Muscle layer of colon (tissue), 2 donors: ENCODE data around the gene ASF1B.

Experiments used
- H3K27ac ChIP-seq: one replicate; pipeline ENCODE4 v1.7.0; 2013; ENCODE audit warnings: low read depth, mild to moderate bottlenecking, low read length, moderate library complexity
- H3K27me3 ChIP-seq, 2 donors: one replicate each; pipeline ENCODE4 v1.7.0; 2013; ENCODE audit warnings: low read length in 2 of 2, mild to moderate bottlenecking in 2 of 2; ENCODE audit not compliant: insufficient read depth in 2 of 2, control insufficient read depth in 1 of 2
- H3K36me3 ChIP-seq: one replicate; pipeline ENCODE4 v1.7.0; 2013; ENCODE audit warnings: mild to moderate bottlenecking, low read length; ENCODE audit not compliant: insufficient read depth
- H3K4me1 ChIP-seq: one replicate; pipeline ENCODE4 v1.7.0; 2013; ENCODE audit warnings: mild to moderate bottlenecking, low read length; ENCODE audit not compliant: insufficient read depth
- H3K4me3 ChIP-seq, 2 donors: one replicate each; pipeline ENCODE4 v1.7.0; 2013; ENCODE audit warnings: low read length in 2 of 2, low read depth in 1 of 2, mild to moderate bottlenecking in 1 of 2, moderate library complexity in 1 of 2
- H3K9ac ChIP-seq: one replicate; pipeline ENCODE4 v1.7.0; 2013; ENCODE audit warnings: low read length
- H3K9me3 ChIP-seq: one replicate; pipeline ENCODE4 v1.7.0; 2013; ENCODE audit warnings: mild to moderate bottlenecking, low read length
- donor health status: abdominal sarcoma.
- donor health status: Adenocarcinoma of cecum.

The ASF1B gene

DNA sequence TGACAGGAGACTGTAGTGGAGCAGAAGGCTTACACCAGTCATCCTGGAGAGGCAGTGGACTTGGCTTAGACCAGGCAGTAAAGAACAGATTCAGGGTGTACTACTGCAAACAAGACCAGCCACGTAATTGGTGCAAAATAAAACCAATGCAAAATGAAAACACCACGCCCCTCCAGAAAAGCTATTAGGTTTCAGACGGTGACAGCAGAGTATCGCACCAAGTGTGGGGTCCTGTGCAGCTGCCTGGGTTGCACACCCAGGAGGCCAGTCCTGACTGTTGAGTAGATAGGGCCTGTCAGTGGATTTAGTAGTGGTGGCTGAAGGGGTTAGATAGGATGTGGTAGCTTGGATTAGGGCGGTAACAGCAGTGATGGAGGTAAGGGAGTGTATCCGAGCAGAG, 13.5 kb downstream of the ASF1B start:
- Histone ChIP-seq H3K36me3 (no peaks in the 10 kb centered on the region), H3K27me3 (no peaks in the 10 kb centered on the region), H3K9me3 (no peaks in the 10 kb centered on the region), H3K9ac (no peak overlapping the region), H3K27ac (no peak overlapping the region), H3K4me1 (peaks cover 17% of the 10 kb centered on the region), H3K4me3 (no peak overlapping the region)

DNA sequence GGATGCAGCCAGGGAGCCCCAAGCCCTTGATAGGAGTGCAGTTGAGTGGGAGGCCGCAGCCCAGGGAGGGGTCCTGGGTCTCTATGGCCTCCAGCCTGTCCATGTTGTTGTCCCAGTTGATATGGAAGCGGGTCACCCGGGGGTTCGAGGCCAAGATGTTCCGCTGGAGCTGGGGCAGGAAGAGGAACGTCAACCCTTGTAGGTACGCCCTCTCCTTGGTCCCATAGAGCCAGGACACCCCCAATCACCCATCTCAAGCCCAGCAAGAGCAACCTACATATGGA, 15.9 kb downstream of the ASF1B start:
- no peaks in the 10 kb centered on the region for H3K9me3 ChIP-seq
- H3K36me3 ChIP-seq = no peaks in the 10 kb centered on the region
- H3K4me3 ChIP-seq = no peak overlapping the region
- H3K27me3 ChIP-seq = no peaks in the 10 kb centered on the region
- no peak overlapping the region for H3K27ac ChIP-seq
- no peak overlapping the region for H3K9ac ChIP-seq
- H3K4me1 ChIP-seq = peaks cover 32% of the 10 kb centered on the region

DNA sequence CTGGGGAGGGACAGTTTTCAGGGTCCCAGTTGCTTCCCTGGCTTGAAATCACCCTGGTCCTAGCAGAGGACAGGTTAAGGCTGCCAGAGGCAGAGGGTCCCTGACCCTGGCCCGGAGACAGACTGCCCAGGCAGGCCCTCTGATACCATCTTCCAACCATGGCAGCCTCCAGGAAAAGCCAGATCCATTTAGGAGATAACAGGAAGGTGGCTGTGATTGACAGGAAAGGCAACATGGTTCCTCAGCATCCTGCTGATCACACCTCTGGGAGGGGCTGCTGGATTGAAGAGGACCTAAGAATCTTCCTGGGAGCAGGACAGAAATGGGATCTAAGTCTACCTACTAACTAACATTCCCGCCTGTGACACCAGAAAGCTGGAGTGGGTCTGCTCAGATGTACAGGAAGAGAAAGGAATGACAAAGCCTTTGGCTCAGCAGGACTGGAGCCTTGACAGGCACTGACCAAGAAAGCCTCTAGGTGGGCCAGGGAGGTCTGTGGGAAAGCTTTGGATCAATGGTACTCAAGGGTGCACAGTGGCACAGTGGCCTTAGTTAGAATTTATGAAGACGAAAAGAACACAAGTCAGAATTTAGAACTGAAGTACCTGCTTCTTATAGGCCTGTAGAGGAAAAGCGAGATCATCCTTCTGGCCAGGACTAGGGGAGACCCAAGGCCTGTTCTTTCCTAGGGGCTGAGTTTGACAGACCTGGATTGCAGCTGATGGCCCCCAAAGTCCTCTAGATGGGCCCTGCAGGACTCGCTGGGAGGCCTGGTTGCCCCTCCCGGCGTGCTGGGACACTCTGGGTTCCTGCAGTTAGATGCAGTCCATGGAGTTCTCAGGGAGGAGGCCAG, 16.5 kb downstream of the ASF1B start:
- no peak overlapping the region for H3K9ac ChIP-seq
- H3K4me3 ChIP-seq = no peak overlapping the region
- peaks cover 34% of the 10 kb centered on the region for H3K4me1 ChIP-seq
- peak overlapping the region; percentile 91 for H3K27ac ChIP-seq
- H3K27me3 ChIP-seq = no peaks in the 10 kb centered on the region
- H3K36me3 ChIP-seq = no peaks in the 10 kb centered on the region
- no peaks in the 10 kb centered on the region for H3K9me3 ChIP-seq

DNA sequence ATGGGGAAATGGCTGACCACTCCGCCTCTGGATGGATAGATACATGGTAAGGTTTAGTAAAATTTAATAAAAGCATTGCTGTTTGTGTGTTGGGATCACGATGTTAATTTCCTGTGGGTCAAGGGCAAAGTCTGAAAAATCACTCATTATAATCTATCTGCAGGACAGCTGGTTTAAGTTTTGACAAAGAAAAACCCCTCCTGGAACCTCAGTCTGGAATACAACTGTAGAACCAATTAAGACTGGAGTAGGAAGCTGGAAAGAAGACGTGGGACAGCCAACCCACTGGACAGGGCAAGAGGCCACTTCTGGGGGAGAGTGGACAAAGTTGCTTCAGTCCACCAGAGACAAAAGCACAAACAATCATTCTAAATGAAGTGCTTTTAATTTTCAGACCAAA, 17.2 kb downstream of the ASF1B start:
- Histone ChIP-seq H3K36me3 (no peaks in the 10 kb centered on the region), H3K4me3 (peak overlapping the region in 1 of 2 donors; percentile 65), H3K27me3 (no peaks in the 10 kb centered on the region), H3K4me1 (peaks cover 35% of the 10 kb centered on the region), H3K9me3 (no peaks in the 10 kb centered on the region), H3K9ac (peak overlapping the region; percentile 69), H3K27ac (peak overlapping the region; percentile 91)

DNA sequence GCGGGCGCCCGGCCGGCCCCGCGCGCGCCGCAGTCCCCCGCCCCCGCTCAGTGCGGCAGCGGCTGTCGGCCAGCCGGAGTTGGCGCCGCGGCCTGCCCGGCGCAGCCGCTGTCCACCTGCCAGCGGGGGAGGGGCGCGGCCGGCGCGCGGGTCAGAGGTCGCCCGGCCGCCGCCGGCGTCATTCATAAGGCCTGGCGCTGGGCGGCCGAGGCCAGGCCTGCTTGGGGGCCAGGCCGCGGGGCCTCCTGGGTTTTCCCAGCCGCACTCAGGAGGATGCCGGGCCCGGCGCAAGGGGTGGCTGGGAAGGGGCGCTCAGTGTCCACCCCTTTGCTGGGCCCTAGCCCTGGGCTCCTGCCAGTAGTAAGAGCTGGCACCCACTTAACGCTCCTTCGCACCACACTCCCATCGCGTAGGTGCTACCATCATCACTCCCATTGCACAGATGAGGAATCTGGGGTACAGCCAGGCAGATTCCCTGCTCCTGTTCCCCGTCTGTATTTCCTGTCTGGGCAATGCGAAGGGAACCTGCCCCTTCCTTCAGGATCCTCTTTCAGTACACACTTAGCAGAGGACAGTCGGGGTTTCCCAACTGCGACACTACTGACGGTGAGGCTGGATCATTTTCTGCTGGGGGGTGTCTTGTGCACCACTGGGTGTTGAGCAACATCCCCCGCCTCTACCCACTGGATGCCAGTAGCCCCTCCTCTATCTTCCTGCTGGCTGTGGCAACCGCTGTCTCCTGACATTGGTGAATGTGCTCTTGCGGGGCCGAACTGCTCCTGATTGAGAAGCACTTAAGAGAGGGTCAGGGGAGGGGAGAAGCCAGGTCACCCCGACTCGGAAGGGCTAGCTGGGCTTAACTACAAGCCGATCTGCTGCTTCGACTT, 18.0 kb downstream of the ASF1B start:
- peak overlapping the region; percentile 69 for H3K9ac ChIP-seq
- no peaks in the 10 kb centered on the region for H3K36me3 ChIP-seq
- H3K27me3 ChIP-seq = no peaks in the 10 kb centered on the region
- peak overlapping the region; percentile 40 to 65 for H3K4me3 ChIP-seq
- H3K27ac ChIP-seq = peak overlapping the region; percentile 91
- no peaks in the 10 kb centered on the region for H3K9me3 ChIP-seq
- peaks cover 42% of the 10 kb centered on the region for H3K4me1 ChIP-seq

DNA sequence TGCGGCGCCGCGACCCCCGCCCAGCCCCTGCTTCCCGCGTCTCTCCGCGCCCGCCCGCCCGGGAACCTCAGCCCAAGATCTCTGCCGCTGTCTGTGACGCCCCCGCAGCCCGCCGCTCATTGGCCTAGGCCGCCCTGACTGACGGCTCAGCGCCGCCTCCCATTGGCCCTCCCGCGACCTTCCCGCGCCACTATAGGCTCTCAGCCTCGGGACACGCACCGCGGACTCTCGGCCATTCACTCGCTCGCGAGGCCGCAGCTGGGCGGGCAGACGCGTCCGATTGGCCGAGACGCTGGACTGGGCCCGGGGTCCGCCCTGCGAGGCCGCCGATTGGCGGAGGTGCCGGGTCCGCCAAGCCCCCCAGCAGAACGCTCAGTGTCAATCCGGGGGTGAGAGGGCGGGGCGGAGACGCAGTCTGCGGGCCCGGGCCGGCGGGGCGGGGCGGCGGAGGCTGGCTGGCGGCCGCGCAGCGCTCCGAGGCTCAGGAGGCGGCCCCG, 18.7 kb downstream of the ASF1B start, which contains the start of gene PRKACA:
Gene PRKACA (minus strand): TSS at position 95 of the 497 bp plus-strand sequence. CDS start 215 bp downstream, outside the sequence.
- peak within 1 kb of the TSS; percentile 91 for H3K27ac ChIP-seq
- no peaks in the 10 kb centered on the region for H3K9me3 ChIP-seq
- no peaks in the 10 kb centered on the region for H3K36me3 ChIP-seq
- no peaks in the 10 kb centered on the region for H3K27me3 ChIP-seq
- peak within 1 kb of the TSS; percentile 69 for H3K9ac ChIP-seq
- H3K4me1 ChIP-seq = peaks cover 49% of the 10 kb centered on the region
- peak within 1 kb of the TSS; percentile 91 to 95 for H3K4me3 ChIP-seq

DNA sequence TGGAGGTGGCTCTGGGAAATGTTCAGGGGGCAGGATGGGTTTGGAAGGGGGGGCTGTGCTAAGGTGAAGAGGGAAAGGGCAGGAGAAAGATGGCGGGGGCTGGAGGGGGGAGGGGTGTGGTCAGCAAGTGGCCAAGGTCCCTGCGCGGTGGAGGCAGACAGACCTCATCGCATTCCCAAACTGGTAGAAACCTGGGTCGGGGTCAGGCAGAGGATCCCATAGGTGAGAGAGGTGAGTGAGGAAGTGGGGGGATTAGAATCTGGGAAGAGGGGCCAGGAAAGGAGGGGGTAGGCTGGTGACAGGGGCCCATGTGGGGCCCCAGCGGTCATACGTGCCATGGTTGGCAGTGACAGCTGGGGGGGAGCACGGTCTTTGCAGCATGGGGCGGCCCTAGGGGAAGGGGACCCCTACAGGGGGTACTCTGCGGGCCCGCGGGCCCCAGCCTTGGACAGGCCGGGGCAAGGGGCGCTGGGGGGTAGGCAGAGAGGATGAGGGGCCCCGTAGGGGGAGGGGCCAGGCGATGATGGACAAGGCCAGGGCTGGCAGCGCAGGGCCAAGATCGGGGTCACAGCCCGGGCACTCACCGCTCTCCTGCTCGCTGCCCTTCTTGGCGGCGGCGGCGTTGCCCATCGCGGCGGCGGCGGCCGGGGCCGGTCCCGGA, 19.3 kb downstream of the ASF1B start:
- H3K9ac ChIP-seq = peak overlapping the region; percentile 31
- H3K27ac ChIP-seq = peak overlapping the region; percentile 84
- H3K4me3 ChIP-seq = peak overlapping the region; percentile 91 to 95
- no peaks in the 10 kb centered on the region for H3K9me3 ChIP-seq
- H3K4me1 ChIP-seq = peaks cover 54% of the 10 kb centered on the region
- no peaks in the 10 kb centered on the region for H3K36me3 ChIP-seq
- H3K27me3 ChIP-seq = no peaks in the 10 kb centered on the region

DNA sequence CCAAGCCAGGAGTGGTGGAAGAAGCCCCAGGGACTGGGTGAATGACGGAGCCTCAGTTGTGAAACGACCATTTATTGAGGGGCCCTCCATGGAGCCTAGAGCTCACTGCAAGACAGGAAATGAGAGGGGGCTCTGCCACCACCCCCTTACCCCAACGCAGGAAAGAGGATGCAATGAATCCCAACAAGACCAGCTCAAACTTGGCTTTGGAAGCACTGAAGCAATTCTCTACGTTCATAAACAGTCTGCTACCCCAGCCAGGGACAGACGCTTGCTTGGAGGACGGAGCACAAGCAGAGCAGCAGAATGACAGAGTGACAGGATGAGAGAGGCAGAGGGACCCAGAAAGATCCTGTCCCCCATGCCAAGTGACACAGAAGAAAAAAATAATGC, 19.9 kb downstream of the ASF1B start:
- H3K27me3 ChIP-seq = no peaks in the 10 kb centered on the region
- no peaks in the 10 kb centered on the region for H3K36me3 ChIP-seq
- H3K9me3 ChIP-seq = no peaks in the 10 kb centered on the region
- H3K27ac ChIP-seq = peak overlapping the region; percentile 84
- peak overlapping the region; percentile 91 to 95 for H3K4me3 ChIP-seq
- H3K9ac ChIP-seq = peak overlapping the region; percentile 31
- peaks cover 54% of the 10 kb centered on the region for H3K4me1 ChIP-seq

DNA sequence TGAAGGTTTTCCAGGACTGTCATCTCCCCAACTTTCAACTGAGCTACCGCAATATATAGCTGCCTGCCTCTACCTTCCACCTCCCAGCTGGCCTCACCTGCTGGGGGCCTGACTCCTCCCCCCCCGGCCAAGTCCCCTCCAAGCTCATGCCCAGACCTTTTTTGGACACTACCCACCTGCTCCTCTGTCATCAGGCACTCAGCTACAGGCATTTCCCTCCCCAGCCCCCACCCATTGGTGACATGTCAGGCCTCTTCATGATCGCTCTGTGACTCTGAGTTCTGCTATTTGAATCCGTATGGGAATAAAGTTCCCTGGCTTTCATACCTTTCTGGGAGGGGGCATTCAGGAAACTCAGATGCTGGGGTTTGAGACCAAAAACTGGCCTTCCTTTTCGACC, 20.6 kb downstream of the ASF1B start:
- Histone ChIP-seq H3K9ac (peak overlapping the region; percentile 31), H3K4me3 (peak overlapping the region in 1 of 2 donors; percentile 91), H3K27ac (peak overlapping the region; percentile 54)

DNA sequence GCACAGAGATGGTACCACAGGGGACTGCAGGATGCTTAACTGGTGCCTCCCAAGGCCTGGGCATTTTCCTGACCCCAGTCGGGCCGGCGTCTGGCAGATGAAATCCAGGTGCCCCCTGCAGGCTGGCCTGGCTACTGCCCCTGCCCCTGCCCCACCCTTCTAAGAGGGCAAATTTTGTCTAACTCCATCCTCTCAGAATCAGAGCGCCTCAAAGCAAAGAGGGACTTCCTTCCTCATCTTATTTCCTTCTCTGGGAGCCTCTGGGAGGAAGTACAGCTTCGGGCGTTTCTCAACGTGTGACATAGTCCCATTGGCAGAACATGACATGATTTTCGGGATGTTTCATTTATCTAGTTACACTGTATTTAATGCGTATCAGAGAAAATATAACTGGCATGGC, 21.5 kb downstream of the ASF1B start:
- Histone ChIP-seq H3K27ac (peak overlapping the region; percentile 19), H3K36me3 (no peaks in the 10 kb centered on the region), H3K9me3 (no peaks in the 10 kb centered on the region), H3K27me3 (no peaks in the 10 kb centered on the region), H3K4me3 (no peak overlapping the region), H3K4me1 (peaks cover 53% of the 10 kb centered on the region), H3K9ac (no peak overlapping the region)

More for the DNA sequence above, 20.6 kb downstream of the ASF1B start:
- H3K9me3 ChIP-seq = no peaks in the 10 kb centered on the region
- no peaks in the 10 kb centered on the region for H3K27me3 ChIP-seq
- no peaks in the 10 kb centered on the region for H3K36me3 ChIP-seq
- peaks cover 54% of the 10 kb centered on the region for H3K4me1 ChIP-seq

DNA sequence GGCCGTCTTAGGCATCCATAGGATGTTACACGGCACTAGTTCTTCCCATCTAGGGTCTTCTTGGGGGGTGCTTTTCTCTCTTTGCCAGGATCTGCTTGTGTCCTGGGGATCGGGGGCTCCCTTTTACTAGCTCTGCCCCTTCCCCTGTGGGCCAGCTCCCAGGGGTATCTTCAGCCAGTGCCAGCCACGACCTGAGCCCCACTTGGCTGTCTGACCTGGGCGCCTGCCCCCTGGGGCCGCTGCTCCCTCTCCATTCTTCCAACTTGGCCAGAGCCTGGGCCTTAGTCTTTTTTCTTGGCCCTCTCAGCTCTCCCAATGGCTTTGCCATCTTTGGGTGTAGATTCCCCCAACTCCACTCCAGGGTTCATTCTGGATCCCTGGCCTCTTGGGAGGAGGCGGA, 21.9 kb downstream of the ASF1B start:
- H3K9me3 ChIP-seq = no peaks in the 10 kb centered on the region
- H3K9ac ChIP-seq = no peak overlapping the region
- H3K36me3 ChIP-seq = no peaks in the 10 kb centered on the region
- H3K27me3 ChIP-seq = no peaks in the 10 kb centered on the region
- peak overlapping the region; percentile 19 for H3K27ac ChIP-seq
- peaks cover 49% of the 10 kb centered on the region for H3K4me1 ChIP-seq
- H3K4me3 ChIP-seq = no peak overlapping the region
